Stimulated activated CD8-positive, alpha-beta memory T cell treated with anti-CD3 and anti-CD28 coated beads, Interleukin-4, amount 100 ng/mL, for 4 hours (primary cell): Measurements from ENCODE around the gene MCOLN2.
"Not testable (repeated sequence)": the region's sequence is repeated elsewhere in the genome, so short reads cannot be mapped to it uniquely, and the experiment has no call there.

Experiments
- DNase-seq, 2 donors: peaks; one replicate each; pipeline ENCODE4 v3.0.0-alpha.2; 2020; ENCODE audit warnings: low read depth in 2 of 2, low spot score in 1 of 2

MCOLN2 gene

GRCh38 chr1:84986561-84986960 is 10.4 kb downstream of the MCOLN2 start:
- DNase-seq: not testable (repeated sequence)

- no peak for DNase-seq
Measured at GRCh38 chr1:84985365-84985764, 11.5 kb downstream of the MCOLN2 start.

- no peak for DNase-seq
Measured at GRCh38 chr1:84982395-84982794, 14.5 kb downstream of the MCOLN2 start.

- no peak for DNase-seq
Measured at GRCh38 chr1:84975035-84975434, 21.9 kb downstream of the MCOLN2 start.

- no peak for DNase-seq
Measured at GRCh38 chr1:84973498-84974334, 23.2 kb downstream of the MCOLN2 start.

- no peak for DNase-seq
Measured at GRCh38 chr1:84972377-84972987, 24.4 kb downstream of the MCOLN2 start.

- no peak for DNase-seq
Measured at GRCh38 chr1:84971957-84972356, 25.0 kb downstream of the MCOLN2 start.

- no peak for DNase-seq
Measured at GRCh38 chr1:84969489-84970250, 27.2 kb downstream of the MCOLN2 start.

- no peak for DNase-seq
Measured at GRCh38 chr1:84968865-84969264, 28.0 kb downstream of the MCOLN2 start.

GRCh38 chr1:84968101-84968500 is 28.8 kb downstream of the MCOLN2 start:
- DNase-seq: no peak

- no peak for DNase-seq
Measured at GRCh38 chr1:84967666-84968065, 29.2 kb downstream of the MCOLN2 start.

- no peak for DNase-seq
Measured at GRCh38 chr1:84963021-84963420, 33.9 kb downstream of the MCOLN2 start.

- no peak for DNase-seq
Measured at GRCh38 chr1:84961316-84961715, 35.6 kb downstream of the MCOLN2 start.

- no peak for DNase-seq
Measured at GRCh38 chr1:84960371-84960770, 36.5 kb downstream of the MCOLN2 start.

- DNase-seq: no peak
Measured at GRCh38 chr1:84959294-84959693, 37.6 kb downstream of the MCOLN2 start.

GRCh38 chr1:84957966-84958365 is 38.9 kb downstream of the MCOLN2 start:
- DNase-seq: no peak

GRCh38 chr1:84956655-84957054 is 40.3 kb downstream of the MCOLN2 start:
- no peak for DNase-seq

GRCh38 chr1:84956097-84956496 is 40.8 kb downstream of the MCOLN2 start:
- DNase-seq: no peak

GRCh38 chr1:84949664-84950063 is 47.2 kb downstream of the MCOLN2 start:
- no peak for DNase-seq

- DNase-seq: no peak
Measured at GRCh38 chr1:84947536-84948410, 49.1 kb downstream of the MCOLN2 start.

GRCh38 chr1:84946631-84947030 is 50.3 kb downstream of the MCOLN2 start:
- no peak for DNase-seq
